Gastrocnemius medialis (tissue), 4 donors: ENCODE measurements around the gene CAMTA1. TPM values are rescaled to one million over a fixed set of nuclear protein-coding genes. Genes with fewer than 3 reads are reported as not detected.

Experiments
- ATAC-seq, 2 donors: fragments of 150-250 bp; one replicate each; pipeline ENCODE4 v1.9.1; 2016
- DNase-seq, 2 donors: peaks; one replicate each; pipeline ENCODE4 v3.0.0-alpha.2; 2019
- H3K27ac ChIP-seq, 4 donors: fragments of 200-600 bp; sonication (generic); 1 replicate in 1 of 4; 2 replicates in 3 of 4; pipeline ENCODE4 v1.5.1; 2016 to 2018; ENCODE audit warnings: mild to moderate bottlenecking in 2 of 4, moderate library complexity in 1 of 4
- H3K27me3 ChIP-seq, 3 donors: fragments of 200-600 bp; sonication (generic) in 2 of 3; 1 replicate in 1 of 3; 2 replicates in 2 of 3; pipeline versions ENCODE4 v1.5.1 to v1.6.0; 2016 to 2019; ENCODE audit warnings: mild to moderate bottlenecking in 1 of 3, moderate library complexity in 1 of 3
- H3K36me3 ChIP-seq, 2 donors: fragments of 200-600 bp; sonication (generic) in 1 of 2; one replicate each; pipeline ENCODE4 v1.5.1; 2017 to 2018
- H3K4me1 ChIP-seq, 2 donors: fragments of 200-600 bp; sonication (generic) in 1 of 2; one replicate each; pipeline ENCODE4 v1.5.1; 2016 to 2017; ENCODE audit warnings: mild to moderate bottlenecking in 2 of 2
- H3K4me3 ChIP-seq, 4 donors: fragments of 200-600 bp; sonication (generic) in 3 of 4; 1 replicate in 1 of 4; 2 replicates in 3 of 4; pipeline ENCODE4 v1.5.1; 2016 to 2019; ENCODE audit warnings: mild to moderate bottlenecking in 2 of 4
- H3K9me3 ChIP-seq, 3 donors: fragments of 200-600 bp; sonication (generic) in 2 of 3; 1 replicate in 1 of 3; 2 replicates in 2 of 3; pipeline ENCODE4 v1.5.1; 2016 to 2019
- POLR2A ChIP-seq, 2 donors: fragments of 450-650 bp; IDR thresholded peaks; one replicate each; pipeline ENCODE4 v1.6.1; 2017; ENCODE audit warnings: antibody characterized with exemption in 2 of 2, mild to moderate bottlenecking in 2 of 2, moderate library complexity in 2 of 2
- in situ Hi-C, 4 donors: fragments of 200-750 bp; cut with MboI; loops; one replicate each; pipeline versions ENCODE4 v1.15.0 to v1.8.0; 2017; ENCODE audit warnings: low sequenced_read_pairs in 4 of 4
- intact Hi-C: fragments of 100-400 bp; cut with DNase I; formaldehyde crosslinking; loops from one replicate; pipeline ENCODE4 v1.15.1; 2023; ENCODE audit warnings: low total_unique reads
- total RNA-seq, 4 donors: library from RNA; depleted of rRNA; stranded (reverse); fragments of >200 nt; gene quantifications; one replicate each; pipeline versions ENCODE4 v1.1.0 to v1.2.3, GENCODE V29; 2016
- TF ChIP-seq, protein P1 (sequence below), 5 experiments: fragments of 450-650 bp in 3 of 5; fragments of 200-600 bp in 2 of 5; sonication (generic) in 2 of 5; IDR thresholded peaks in 4 of 5; conservative IDR thresholded peaks in 1 of 5; 1 replicate in 4 of 5; 2 replicates in 1 of 5; pipeline ENCODE4 v1.5.1; 2016 to 2019; ENCODE audit warnings: antibody characterized with exemption in 5 of 5, mild to moderate bottlenecking in 3 of 5, moderate library complexity in 3 of 5

Gene CAMTA1
- total RNA-seq, 4 donors from 2014 or later: 60.5 to 113 (median 70.4) TPM

DNA sequence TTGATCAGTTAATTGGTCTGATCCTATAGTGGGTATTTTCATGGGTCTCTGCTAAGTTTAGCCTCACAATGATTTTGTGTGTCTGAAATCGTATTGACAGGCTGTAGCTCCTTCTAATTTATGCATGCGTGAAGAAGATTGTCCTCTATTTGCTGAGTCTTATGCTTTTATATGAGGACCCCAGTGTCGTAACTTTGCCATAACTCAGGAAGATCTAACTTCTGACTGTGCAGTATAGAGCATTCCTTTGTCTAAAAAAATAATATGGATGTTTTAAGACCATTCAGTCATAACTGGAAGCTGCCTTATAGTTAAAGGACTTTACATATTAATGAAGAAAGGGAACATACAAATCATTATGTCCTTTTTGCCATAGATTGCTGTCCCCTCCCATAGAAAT is 73.3 kb downstream of the CAMTA1 start:
- Histone ChIP-seq H3K9me3 (no peaks in the 10 kb centered on the region), H3K27me3 (no peaks in the 10 kb centered on the region), H3K4me1 (peaks cover 9 to 13% of the 10 kb centered on the region in 2 donors), H3K27ac (no peak overlapping the region), H3K36me3 (no peaks in the 10 kb centered on the region), H3K4me3 (no peak overlapping the region)
- no peak for ATAC-seq
- TF ChIP-seq, protein P1, sequence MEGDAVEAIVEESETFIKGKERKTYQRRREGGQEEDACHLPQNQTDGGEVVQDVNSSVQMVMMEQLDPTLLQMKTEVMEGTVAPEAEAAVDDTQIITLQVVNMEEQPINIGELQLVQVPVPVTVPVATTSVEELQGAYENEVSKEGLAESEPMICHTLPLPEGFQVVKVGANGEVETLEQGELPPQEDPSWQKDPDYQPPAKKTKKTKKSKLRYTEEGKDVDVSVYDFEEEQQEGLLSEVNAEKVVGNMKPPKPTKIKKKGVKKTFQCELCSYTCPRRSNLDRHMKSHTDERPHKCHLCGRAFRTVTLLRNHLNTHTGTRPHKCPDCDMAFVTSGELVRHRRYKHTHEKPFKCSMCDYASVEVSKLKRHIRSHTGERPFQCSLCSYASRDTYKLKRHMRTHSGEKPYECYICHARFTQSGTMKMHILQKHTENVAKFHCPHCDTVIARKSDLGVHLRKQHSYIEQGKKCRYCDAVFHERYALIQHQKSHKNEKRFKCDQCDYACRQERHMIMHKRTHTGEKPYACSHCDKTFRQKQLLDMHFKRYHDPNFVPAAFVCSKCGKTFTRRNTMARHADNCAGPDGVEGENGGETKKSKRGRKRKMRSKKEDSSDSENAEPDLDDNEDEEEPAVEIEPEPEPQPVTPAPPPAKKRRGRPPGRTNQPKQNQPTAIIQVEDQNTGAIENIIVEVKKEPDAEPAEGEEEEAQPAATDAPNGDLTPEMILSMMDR (IDR thresholded peaks at IDR 0.05 in 4 of 5, conservative IDR thresholded peaks at IDR 0.05 in 1 of 5): no peak
- no peak for TF ChIP-seq POLR2A (IDR thresholded peaks at IDR 0.05)
- intact Hi-C loops (no loop called here), in situ Hi-C loops (no loop called here)
- DNase-seq: no peak

DNA sequence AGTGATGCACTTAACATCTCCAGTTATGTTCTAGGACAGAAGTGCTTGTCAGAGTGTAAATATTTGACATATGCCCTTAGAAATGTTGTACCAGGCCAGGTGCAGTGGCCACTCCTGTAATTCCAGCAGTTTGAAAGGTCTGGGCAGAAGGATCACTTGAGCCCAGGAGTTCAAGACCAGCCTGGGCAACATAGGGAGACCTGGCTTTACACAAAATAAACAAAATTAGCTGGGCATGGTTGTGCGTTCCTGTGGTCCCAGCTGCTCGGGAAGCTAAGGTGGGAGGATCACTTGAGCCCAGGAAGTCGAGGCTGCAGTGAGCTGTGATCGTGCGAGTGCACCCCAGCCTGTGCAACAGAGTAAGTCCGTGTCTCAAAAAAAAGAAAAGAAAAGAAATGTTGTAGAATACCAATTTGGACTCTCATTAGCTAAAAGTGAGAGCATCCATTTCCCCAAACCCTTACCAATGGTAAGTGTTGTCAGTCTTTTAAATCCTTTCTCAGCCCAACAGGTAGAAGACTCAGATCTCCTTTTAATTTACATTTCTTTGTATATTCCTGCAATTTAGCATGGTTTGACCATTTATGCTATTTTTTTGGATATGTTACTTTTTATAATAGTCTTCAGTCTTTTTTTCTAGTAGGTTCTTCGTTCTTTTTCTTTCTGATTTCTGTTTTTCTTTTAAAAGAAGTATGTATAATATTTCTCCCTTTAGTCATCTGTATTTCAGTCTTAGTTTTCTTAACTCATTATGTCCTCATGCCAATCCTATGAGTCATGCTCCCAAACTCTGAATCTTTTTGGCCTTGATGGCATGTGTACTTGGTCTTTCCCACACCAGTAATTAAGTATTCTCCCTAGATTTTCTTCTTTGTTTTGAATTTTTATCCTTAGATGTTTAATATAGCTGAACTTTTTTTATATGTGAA is 74.4 kb downstream of the CAMTA1 start:
- intact Hi-C loops: no loop called here
- H3K4me1 ChIP-seq: peaks cover 9 to 13% of the 10 kb centered on the region in 2 donors
- ATAC-seq: no peak
- TF ChIP-seq POLR2A (IDR thresholded peaks at IDR 0.05): no peak
- TF ChIP-seq, protein P1 (IDR thresholded peaks at IDR 0.05 in 4 of 5, conservative IDR thresholded peaks at IDR 0.05 in 1 of 5): no peak
- H3K4me3 ChIP-seq: no peak overlapping the region
- H3K36me3 ChIP-seq: no peaks in the 10 kb centered on the region
- in situ Hi-C loops: no loop called here
- H3K27me3 ChIP-seq: no peaks in the 10 kb centered on the region
- H3K9me3 ChIP-seq: no peaks in the 10 kb centered on the region
- no peak for DNase-seq
- peak overlapping the region in 1 of 4 donors; percentile 32 for H3K27ac ChIP-seq

DNA sequence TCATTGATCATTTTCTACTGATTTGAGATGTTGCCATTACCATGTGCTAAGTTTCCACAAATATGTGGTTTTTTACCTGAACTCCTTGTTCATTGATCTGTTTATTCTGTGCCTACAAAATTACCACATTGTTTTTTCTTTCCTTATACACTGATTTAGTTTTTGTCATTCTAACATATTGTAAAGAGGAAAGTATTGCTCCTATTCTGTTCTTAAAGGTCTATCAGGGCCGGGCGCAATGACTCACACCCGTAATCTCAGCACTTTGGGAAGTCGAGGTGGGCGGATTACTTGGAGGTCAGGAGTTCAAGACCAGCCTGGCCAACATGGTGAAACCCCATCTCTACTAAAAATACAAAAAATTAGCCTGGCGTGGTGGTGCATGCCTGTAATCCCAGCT is 75.1 kb downstream of the CAMTA1 start:
- no peak overlapping the region for H3K27ac ChIP-seq
- in situ Hi-C loops: no loop called here
- no peak for DNase-seq

DNA sequence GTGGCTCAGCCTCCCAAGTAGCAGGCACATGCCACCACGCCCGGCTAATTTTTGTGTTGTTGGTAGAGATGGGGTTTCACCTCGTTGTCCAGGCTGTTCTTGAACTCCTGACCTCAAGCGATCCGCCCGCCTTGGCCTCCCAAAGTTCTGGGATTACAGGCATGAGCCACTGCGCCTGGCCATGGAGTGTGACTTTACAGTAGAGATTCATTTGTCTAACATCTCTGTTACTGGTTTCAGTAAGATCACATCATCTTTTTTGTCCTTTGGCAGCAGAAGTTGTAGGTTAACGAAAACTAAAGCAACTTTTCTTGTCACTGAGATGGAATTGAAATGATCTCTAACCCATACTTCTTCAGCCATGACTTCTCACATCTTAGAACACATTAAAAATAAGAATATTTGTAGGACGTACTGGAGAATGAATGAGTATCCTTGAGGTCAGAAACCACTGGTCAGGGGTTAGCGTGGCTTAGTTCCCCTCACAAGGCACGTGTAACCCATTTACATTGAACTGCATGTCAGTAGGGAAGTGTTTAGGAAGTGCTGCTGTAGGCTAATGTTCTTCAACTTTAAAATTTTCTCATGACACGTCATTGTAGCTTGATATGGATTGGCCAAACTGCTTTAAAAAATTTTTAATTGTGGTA is 75.9 kb downstream of the CAMTA1 start:
- intact Hi-C loops: no loop called here
- Histone ChIP-seq H3K36me3 (no peaks in the 10 kb centered on the region), H3K4me3 (no peak overlapping the region), H3K9me3 (no peaks in the 10 kb centered on the region), H3K27ac (no peak overlapping the region), H3K4me1 (peaks cover 9 to 13% of the 10 kb centered on the region in 2 donors), H3K27me3 (no peaks in the 10 kb centered on the region)
- TF ChIP-seq, protein P1 (IDR thresholded peaks at IDR 0.05 in 4 of 5, conservative IDR thresholded peaks at IDR 0.05 in 1 of 5): no peak
- TF ChIP-seq POLR2A (IDR thresholded peaks at IDR 0.05): no peak
- no peak for DNase-seq
- no peak for ATAC-seq
- in situ Hi-C loops: no loop called here

More for the DNA sequence above, 75.1 kb downstream of the CAMTA1 start:
- intact Hi-C loops: no loop called here
- TF ChIP-seq, protein P1 (IDR thresholded peaks at IDR 0.05 in 4 of 5, conservative IDR thresholded peaks at IDR 0.05 in 1 of 5): no peak
- no peak for TF ChIP-seq POLR2A (IDR thresholded peaks at IDR 0.05)
- no peaks in the 10 kb centered on the region for H3K27me3 ChIP-seq
- ATAC-seq: no peak
- peaks cover 9 to 13% of the 10 kb centered on the region in 2 donors for H3K4me1 ChIP-seq
- no peaks in the 10 kb centered on the region for H3K9me3 ChIP-seq
- H3K36me3 ChIP-seq: no peaks in the 10 kb centered on the region
- H3K4me3 ChIP-seq: no peak overlapping the region
